GM21423 (cell line): ENCODE results near the gene ASB15.

ENCODE experiments used
- ATAC-seq: cut with Tn5 transposase; IDR thresholded peaks from one replicate; pipeline ENCODE4 v1.9.1; 2021; ENCODE audit warnings: mild to moderate bottlenecking, moderate library complexity; ENCODE audit not compliant: unreplicated experiment

ASB15 gene

GRCh38 chr7:123594813-123595241, 6.8 kb upstream of the ASB15 start:
- ATAC-seq, result no peak

DNA sequence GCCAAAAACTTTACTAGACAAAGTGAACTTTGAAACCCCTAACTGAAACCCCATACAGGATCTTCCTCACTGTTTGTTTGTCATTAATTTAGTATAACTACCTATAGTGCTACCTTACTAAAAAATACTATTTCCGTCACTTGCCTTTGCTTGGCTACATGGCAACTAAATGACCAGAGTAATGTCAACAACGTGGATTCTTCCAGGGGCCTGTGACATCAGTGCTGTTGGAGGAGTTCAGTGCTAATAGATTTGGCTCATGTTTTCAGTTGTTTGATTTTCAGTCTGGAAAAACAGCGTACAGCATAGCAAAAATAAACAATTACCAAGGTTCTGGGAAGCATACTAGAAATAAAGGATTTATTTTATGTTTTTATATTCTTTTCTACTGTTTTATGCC, 3.0 kb upstream of the ASB15 start:
- ATAC-seq, result no peak

DNA sequence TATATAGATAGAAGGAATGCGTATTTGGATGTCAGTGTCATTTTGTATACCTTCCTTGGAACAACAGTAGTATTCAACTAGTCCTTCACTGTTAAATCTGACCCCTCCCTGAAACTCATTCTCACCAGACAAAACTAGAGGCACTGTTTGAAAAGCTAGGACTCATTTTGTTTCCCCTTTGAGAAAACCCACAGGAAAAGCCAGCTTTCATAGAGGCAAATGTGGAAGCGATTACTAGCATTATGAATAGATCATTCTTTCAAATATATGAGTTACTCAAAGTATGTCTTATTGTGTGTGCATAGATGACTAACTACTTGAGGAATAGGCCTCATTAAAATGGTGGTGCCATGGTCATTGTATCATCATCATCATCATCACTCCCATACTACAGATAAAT, 1.9 kb upstream of the ASB15 start:
- ATAC-seq, result no peak

DNA sequence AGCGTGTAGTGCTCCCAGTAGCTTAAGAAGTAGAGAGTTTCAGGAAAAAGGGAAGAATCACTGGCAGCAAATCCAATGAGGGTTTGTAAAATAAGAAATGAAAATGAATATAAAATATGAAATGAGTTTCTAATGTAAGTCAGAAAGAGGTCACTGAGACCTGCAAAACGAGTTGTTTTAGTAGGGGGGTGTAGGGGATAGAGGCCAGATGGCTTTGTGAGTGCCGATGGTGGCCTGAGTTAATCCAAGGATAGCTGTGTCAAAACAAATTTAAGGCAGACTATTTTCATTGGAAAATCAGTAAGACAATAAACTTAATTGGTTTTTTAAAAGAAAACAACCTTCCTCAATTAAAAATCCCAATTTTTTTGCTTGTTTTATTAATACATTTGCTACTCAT, 745 bp upstream of the ASB15 start:
- no peak for ATAC-seq

GRCh38 chr7:123602648-123603047, 1.0 kb downstream of the ASB15 start:
- no peak for ATAC-seq

GRCh38 chr7:123604739-123605138, 3.1 kb downstream of the ASB15 start:
- no peak for ATAC-seq

DNA sequence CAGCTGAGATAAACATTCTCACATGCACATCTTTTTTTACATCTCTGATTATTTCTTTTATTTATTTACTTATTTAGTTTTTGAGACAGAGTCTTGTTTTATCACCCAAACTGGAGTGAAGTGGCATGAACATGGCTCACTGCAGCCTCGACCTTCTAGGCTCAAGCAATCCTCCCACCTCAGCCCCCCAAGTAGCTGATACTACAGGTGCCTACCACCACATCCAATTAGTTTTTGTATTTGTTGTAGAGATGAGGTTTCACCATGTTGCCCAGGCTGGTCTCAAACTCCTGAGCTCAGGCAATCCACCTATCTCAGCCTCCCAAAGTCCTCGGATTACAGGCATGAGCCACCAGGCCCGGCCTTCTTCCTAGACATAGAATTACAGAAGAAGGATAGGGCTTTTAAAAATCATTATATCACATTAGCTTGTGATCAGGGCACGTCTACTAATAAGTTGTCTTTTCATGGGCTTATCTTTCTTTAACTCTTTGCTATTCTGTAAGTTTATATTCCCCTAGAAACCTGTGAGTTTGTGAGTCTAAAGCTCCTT, 5.9 kb downstream of the ASB15 start:
- no peak for ATAC-seq

GRCh38 chr7:123608991-123609882, 7.6 kb downstream of the ASB15 start:
- no peak for ATAC-seq

GRCh38 chr7:123609883-123610239, 8.2 kb downstream of the ASB15 start:
- ATAC-seq, result no peak

GRCh38 chr7:123612024-123612423, 10.4 kb downstream of the ASB15 start:
- no peak for ATAC-seq

GRCh38 chr7:123615344-123615743, 13.7 kb downstream of the ASB15 start:
- no peak for ATAC-seq

- ATAC-seq, result no peak
These were observed 14.6 kb downstream of the ASB15 start for GRCh38 chr7:123616223-123616622.

- ATAC-seq, result no peak
These were observed 20.1 kb downstream of the ASB15 start for GRCh38 chr7:123621707-123622106.

- no peak for ATAC-seq
These were observed 21.2 kb downstream of the ASB15 start for GRCh38 chr7:123622660-123623386.

GRCh38 chr7:123624527-123625183, 23.0 kb downstream of the ASB15 start:
- peak; percentile 87 for ATAC-seq

DNA sequence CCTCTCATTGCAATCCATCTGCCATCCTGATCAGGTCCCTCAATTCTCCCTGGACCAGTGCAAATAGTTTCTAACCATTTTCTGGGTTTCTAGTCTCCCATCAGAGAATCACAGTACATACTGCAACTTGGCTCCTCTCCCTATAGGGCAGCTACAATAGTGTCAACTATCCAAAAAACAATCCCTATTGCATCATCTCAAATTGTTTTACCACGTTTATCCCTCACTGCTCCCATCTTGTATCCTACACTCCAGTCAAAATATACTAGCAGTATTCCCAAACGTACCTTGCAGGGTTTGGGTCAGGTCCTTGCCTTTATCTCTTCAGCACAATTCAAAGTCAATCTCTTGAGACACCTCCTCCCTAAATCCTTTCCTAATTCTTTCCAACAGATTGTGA, 23.6 kb downstream of the ASB15 start:
- no peak for ATAC-seq

GRCh38 chr7:123627851-123628250, 26.2 kb downstream of the ASB15 start:
- no peak for ATAC-seq

DNA sequence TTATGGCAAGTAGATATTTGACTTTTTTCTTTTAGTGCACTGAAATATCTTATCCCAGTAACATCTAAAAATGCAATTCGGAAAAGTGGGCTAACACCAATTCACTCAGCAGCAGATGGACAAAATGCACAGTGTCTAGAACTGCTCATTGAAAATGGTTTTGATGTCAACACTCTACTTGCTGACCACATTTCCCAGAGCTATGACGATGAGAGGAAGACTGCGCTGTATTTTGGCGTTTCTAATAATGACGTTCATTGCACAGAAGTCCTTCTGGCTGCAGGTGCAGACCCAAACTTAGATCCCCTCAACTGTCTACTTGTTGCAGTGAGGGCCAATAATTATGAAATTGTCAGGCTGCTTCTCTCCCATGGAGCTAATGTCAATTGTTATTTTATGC, 27.2 kb downstream of the ASB15 start:
- ATAC-seq, result no peak

- ATAC-seq, result no peak
These were observed 27.7 kb downstream of the ASB15 start for GRCh38 chr7:123629281-123629680.

- no peak for ATAC-seq
These were observed 31.2 kb downstream of the ASB15 start for GRCh38 chr7:123632808-123633207.

DNA sequence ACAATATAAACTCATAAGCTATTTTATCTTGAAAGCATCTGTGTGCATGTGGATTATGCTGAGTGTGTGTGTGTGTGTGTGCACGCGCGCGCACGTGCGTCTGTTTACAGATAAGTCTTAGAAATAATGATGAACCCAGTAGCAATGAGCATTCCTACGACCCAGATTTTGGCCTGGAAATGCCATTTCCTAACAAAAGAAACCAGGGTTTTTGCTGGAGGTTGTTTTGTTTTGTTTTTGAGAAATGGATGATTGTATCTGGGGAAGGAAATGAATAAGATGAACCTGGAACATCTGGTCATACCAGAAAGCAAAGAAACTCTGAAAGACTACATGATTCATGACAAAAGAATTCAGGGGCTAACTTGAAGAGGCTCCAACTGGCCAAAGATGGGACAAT, 31.9 kb downstream of the ASB15 start:
- no peak for ATAC-seq
